Esophagus squamous epithelium (tissue), 5 donors: ENCODE measurements around the gene ASTN2. TPM values are rescaled to one million over a fixed set of nuclear protein-coding genes. Genes with fewer than 3 reads are reported as not detected.

Source experiments
- DNase-seq: peaks from one replicate; lab custom pipeline; 2025; lab: John Stamatoyannopoulos, UW
- H3K27ac ChIP-seq, 4 donors: fragments of 200-600 bp; sonication (generic); one replicate each; pipeline ENCODE4 v1.5.1; 2016 to 2019; ENCODE audit warnings: mild to moderate bottlenecking in 1 of 4
- H3K27me3 ChIP-seq, 4 donors: fragments of 200-600 bp; sonication (generic); 1 replicate in 3 of 4; 2 replicates in 1 of 4; pipeline versions ENCODE4 v1.5.1 to v1.6.0; 2017 to 2021; ENCODE audit warnings: antibody characterized with exemption in 1 of 4
- H3K36me3 ChIP-seq, 3 donors: fragments of 200-600 bp; sonication (generic); one replicate each; pipeline ENCODE4 v1.5.1; 2016 to 2019
- H3K4me1 ChIP-seq, 3 donors: fragments of 200-600 bp; sonication (generic); one replicate each; pipeline ENCODE4 v1.5.1; 2017 to 2019
- H3K4me3 ChIP-seq, 4 donors: fragments of 200-600 bp; sonication (generic); 1 replicate in 3 of 4; 2 replicates in 1 of 4; pipeline ENCODE4 v1.5.1; 2016 to 2019; ENCODE audit warnings: mild to moderate bottlenecking in 2 of 4, moderate library complexity in 1 of 4
- H3K9me3 ChIP-seq, 3 donors: fragments of 200-600 bp; sonication (generic); one replicate each; pipeline ENCODE4 v1.5.1; 2016 to 2019
- CTCF ChIP-seq, 6 experiments: fragments of 450-650 bp in 4 of 6; fragments of 200-600 bp in 2 of 6; sonication (generic) in 2 of 6; IDR thresholded peaks; one replicate each; pipeline ENCODE4 v1.5.1; 2016 to 2019; ENCODE audit warnings: antibody characterized with exemption in 6 of 6, mild to moderate bottlenecking in 4 of 6, moderate library complexity in 4 of 6
- POLR2A ChIP-seq, 4 donors: fragments of 450-650 bp; IDR thresholded peaks; one replicate each; pipeline ENCODE4 v1.6.1; 2017; ENCODE audit warnings: antibody characterized with exemption in 4 of 4, mild to moderate bottlenecking in 4 of 4, moderate library complexity in 3 of 4
- WGBS, 2 donors: methylation state at CpG; one replicate each; pipeline ENCODE4 v1.1.5; 2018; 5-methylcytosine and 5-hydroxymethylcytosine counted together
- intact Hi-C: fragments of 100-400 bp; cut with DNase I; formaldehyde crosslinking; loops from one replicate; pipeline ENCODE4 v1.15.0; 2022
- total RNA-seq, 4 donors: library from RNA; depleted of rRNA; stranded (reverse); fragments of >200 nt; gene quantifications; one replicate each; pipeline ENCODE4 v1.1.0, GENCODE V29; 2016
- donor health status: DM: yes; HTN: yes; CAD: no.

The ASTN2 gene
- total RNA-seq, 4 donors from 2014 or later = 0.13 to 1.9 (median 0.27) TPM; not detected in 1

- Histone ChIP-seq H3K27ac (peak overlapping the region in 2 of 4 donors; percentile 51 to 70), H3K4me3 (no peak overlapping the region), H3K36me3 (no peaks in the 10 kb centered on the region), H3K9me3 (no peaks in the 10 kb centered on the region), H3K27me3 (no peaks in the 10 kb centered on the region), H3K4me1 (peaks cover 0 to 15% (median 3%) of the 10 kb centered on the region in 3 donors)
- TF ChIP-seq CTCF (IDR thresholded peaks at IDR 0.05) = no peak
- TF ChIP-seq POLR2A (IDR thresholded peaks at IDR 0.05) = no peak
- DNase-seq = no peak
- WGBS, 2 donors = 93 to 100% methylated on average over 1 of the region's 1 CpG
- intact Hi-C loops = loop anchor here (10.0 kb wide), 1 partner anchor 1069 kb away; no protein-coding TSS in a partner anchor
These were observed 751.3 kb downstream of the ASTN2 start for GRCh38 chr9:116663581-116663980.

- intact Hi-C loops = loop anchor here (10.0 kb wide), 1 partner anchor 1068 kb away; no protein-coding TSS in a partner anchor
- peak overlapping the region; percentile 30 to 70 (median 43) for H3K27ac ChIP-seq
- no peaks in the 10 kb centered on the region for H3K36me3 ChIP-seq
- no peaks in the 10 kb centered on the region for H3K27me3 ChIP-seq
- no peak overlapping the region for H3K4me3 ChIP-seq
- H3K4me1 ChIP-seq = peaks cover 0 to 15% (median 3%) of the 10 kb centered on the region in 3 donors
- DNase-seq = no peak
- no peaks in the 10 kb centered on the region for H3K9me3 ChIP-seq
- TF ChIP-seq POLR2A (IDR thresholded peaks at IDR 0.05) (no peak), CTCF (IDR thresholded peaks at IDR 0.05) (no peak)
- 67 to 69% methylated on average over 6 of the region's 6 CpGs for WGBS, 2 donors
These were observed 752.1 kb downstream of the ASTN2 start for GRCh38 chr9:116662646-116663310.

- TF ChIP-seq POLR2A (IDR thresholded peaks at IDR 0.05) (no peak), CTCF (IDR thresholded peaks at IDR 0.05) (peak in 5 of 6 experiments; percentile 53 to 82 (median 70))
- no peaks in the 10 kb centered on the region for H3K36me3 ChIP-seq
- no peaks in the 10 kb centered on the region for H3K27me3 ChIP-seq
- 47% methylated on average over 7 of the region's 7 CpGs for WGBS, 2 donors
- H3K4me1 ChIP-seq = peaks cover 0 to 25% (median 9%) of the 10 kb centered on the region in 3 donors
- H3K4me3 ChIP-seq = no peak overlapping the region
- H3K9me3 ChIP-seq = no peaks in the 10 kb centered on the region
- no peak for DNase-seq
- H3K27ac ChIP-seq = peak overlapping the region in 2 of 4 donors; percentile 7 to 26
- intact Hi-C loops = loop anchor here (10.0 kb wide), 1 partner anchor 1066 kb away; no protein-coding TSS in a partner anchor
These were observed 753.6 kb downstream of the ASTN2 start for GRCh38 chr9:116661037-116661954.

GRCh38 chr9:116658265-116658664 lies 756.6 kb downstream of the ASTN2 start:
- 93 to 100% methylated on average over 2 of the region's 2 CpGs for WGBS, 2 donors
- Histone ChIP-seq H3K27me3 (no peaks in the 10 kb centered on the region), H3K4me3 (no peak overlapping the region), H3K36me3 (no peaks in the 10 kb centered on the region), H3K4me1 (peaks cover 0 to 34% (median 19%) of the 10 kb centered on the region in 3 donors), H3K9me3 (no peaks in the 10 kb centered on the region), H3K27ac (no peak overlapping the region)
- no peak for DNase-seq
- TF ChIP-seq POLR2A (IDR thresholded peaks at IDR 0.05) (no peak), CTCF (IDR thresholded peaks at IDR 0.05) (no peak)
- intact Hi-C loops = no loop called here
